ENCODE data around the gene ERCC8.

- TF ChIP-seq CTCF (IDR thresholded peaks at IDR 0.05; ENCODE audit: borderline replicate concordance, extremely low read depth, low read length, poor library complexity, severe bottlenecking) (no peak), EZH2 (IDR thresholded peaks at IDR 0.05; ENCODE audit: borderline replicate concordance, low read depth, low read length, severe bottlenecking) (no peak)
These were observed 101.4 kb downstream of the ERCC8 start for GRCh38 chr5:60843386-60843935.

Measured in DND-41 (cell line).